GM18508 (cell line): ENCODE data around the gene KDM1B.
"Not testable (repeated sequence)": the region's sequence is repeated elsewhere in the genome, so short reads cannot be mapped to it uniquely, and the experiment has no call there.

Source experiments
- ATAC-seq: cut with Tn5 transposase; IDR thresholded peaks from one replicate; pipeline ENCODE4 v1.9.1; 2021; ENCODE audit warnings: moderate number of reproducible peaks; ENCODE audit not compliant: insufficient read depth, unreplicated experiment

Gene KDM1B

GRCh38 chr6:18186033-18186432 lies 30.8 kb downstream of the KDM1B start:
- no peak for ATAC-seq

GRCh38 chr6:18186540-18187250 lies 31.5 kb downstream of the KDM1B start:
- no peak for ATAC-seq

- ATAC-seq = no peak
Measured at GRCh38 chr6:18187701-18188100, 32.5 kb downstream of the KDM1B start.

GRCh38 chr6:18189196-18189595 lies 34.0 kb downstream of the KDM1B start:
- ATAC-seq = no peak

GRCh38 chr6:18192026-18192425 lies 36.8 kb downstream of the KDM1B start:
- no peak for ATAC-seq

GRCh38 chr6:18203786-18204185 lies 48.6 kb downstream of the KDM1B start:
- ATAC-seq = no peak

- no peak for ATAC-seq
Measured at GRCh38 chr6:18204691-18205090, 49.5 kb downstream of the KDM1B start.

- no peak for ATAC-seq
Measured at GRCh38 chr6:18206591-18206990, 51.4 kb downstream of the KDM1B start.

- no peak for ATAC-seq
Measured at GRCh38 chr6:18207438-18207837, 52.2 kb downstream of the KDM1B start.

GRCh38 chr6:18207949-18208348 lies 52.7 kb downstream of the KDM1B start:
- no peak for ATAC-seq

- not testable (repeated sequence) for ATAC-seq
Measured at GRCh38 chr6:18208778-18209177, 53.6 kb downstream of the KDM1B start.

GRCh38 chr6:18209539-18210197 lies 54.4 kb downstream of the KDM1B start:
- ATAC-seq = no peak

GRCh38 chr6:18210707-18211106 lies 55.5 kb downstream of the KDM1B start:
- ATAC-seq = no peak

- ATAC-seq = peak; percentile 76
Measured at GRCh38 chr6:18211338-18211737, 56.1 kb downstream of the KDM1B start.

- no peak for ATAC-seq
Measured at GRCh38 chr6:18212231-18212630, 57.0 kb downstream of the KDM1B start.

GRCh38 chr6:18213439-18213838 lies 58.2 kb downstream of the KDM1B start:
- ATAC-seq = no peak

GRCh38 chr6:18214003-18214402 lies 58.8 kb downstream of the KDM1B start:
- no peak for ATAC-seq

GRCh38 chr6:18215436-18215835 lies 60.2 kb downstream of the KDM1B start:
- no peak for ATAC-seq

GRCh38 chr6:18216411-18216810 lies 61.2 kb downstream of the KDM1B start:
- ATAC-seq = no peak

GRCh38 chr6:18218233-18218632 lies 63.0 kb downstream of the KDM1B start:
- ATAC-seq = no peak

- no peak for ATAC-seq
Measured at GRCh38 chr6:18219591-18219990, 64.4 kb downstream of the KDM1B start.

- no peak for ATAC-seq
Measured at GRCh38 chr6:18221288-18221615, 66.0 kb downstream of the KDM1B start.
